Mucosa of stomach (tissue), 1 donor: Measurements from ENCODE around the gene LRRC8B.

Experiments
- H3K27me3 ChIP-seq: one replicate; pipeline ENCODE4 v1.7.0; 2013; ENCODE audit warnings: mild to moderate bottlenecking, low read length; ENCODE audit not compliant: control insufficient read depth, insufficient read depth
- H3K36me3 ChIP-seq: one replicate; pipeline ENCODE4 v1.7.0; 2013; ENCODE audit warnings: low read length; ENCODE audit not compliant: control insufficient read depth, insufficient read depth
- H3K4me1 ChIP-seq: one replicate; pipeline ENCODE4 v1.7.0; 2013; ENCODE audit warnings: mild to moderate bottlenecking, low read length; ENCODE audit not compliant: control insufficient read depth, insufficient read depth
- H3K4me3 ChIP-seq: one replicate; pipeline ENCODE4 v1.7.0; 2013; ENCODE audit warnings: low read length
- H3K9ac ChIP-seq: one replicate; pipeline ENCODE4 v1.7.0; 2013; ENCODE audit warnings: mild to moderate bottlenecking, low read length, moderate library complexity
- H3K9me3 ChIP-seq: one replicate; pipeline ENCODE4 v1.7.0; 2013; ENCODE audit warnings: mild to moderate bottlenecking, low read length, moderate library complexity; ENCODE audit not compliant: control insufficient read depth
- donor health status: Pancreatic carcinoma.

The LRRC8B gene

DNA sequence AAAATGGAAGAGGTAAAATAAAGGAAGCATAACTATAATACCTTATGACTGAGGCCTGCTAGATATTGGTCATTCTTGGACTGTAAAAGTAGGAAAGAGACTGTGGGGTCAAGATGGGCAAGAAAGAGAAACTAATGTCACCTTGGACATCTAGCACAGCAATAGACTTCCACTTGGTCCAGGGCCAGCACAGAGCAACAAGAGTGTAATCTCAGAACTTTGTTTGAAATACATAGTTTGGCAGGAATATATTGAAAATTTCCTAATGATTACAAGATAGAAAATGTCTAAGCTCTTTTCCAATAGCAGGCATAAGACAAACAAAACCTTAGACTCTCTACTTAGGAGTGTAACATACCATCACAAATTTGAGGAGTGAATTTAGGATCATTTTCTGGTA, 112.9 kb downstream of the LRRC8B start:
- H3K9ac ChIP-seq = no peak overlapping the region
- H3K9me3 ChIP-seq = no peaks in the 10 kb centered on the region
- H3K36me3 ChIP-seq = no peaks in the 10 kb centered on the region
- peaks cover 12% of the 10 kb centered on the region for H3K27me3 ChIP-seq
- H3K4me1 ChIP-seq = peaks cover 1% of the 10 kb centered on the region
- H3K4me3 ChIP-seq = no peak overlapping the region

DNA sequence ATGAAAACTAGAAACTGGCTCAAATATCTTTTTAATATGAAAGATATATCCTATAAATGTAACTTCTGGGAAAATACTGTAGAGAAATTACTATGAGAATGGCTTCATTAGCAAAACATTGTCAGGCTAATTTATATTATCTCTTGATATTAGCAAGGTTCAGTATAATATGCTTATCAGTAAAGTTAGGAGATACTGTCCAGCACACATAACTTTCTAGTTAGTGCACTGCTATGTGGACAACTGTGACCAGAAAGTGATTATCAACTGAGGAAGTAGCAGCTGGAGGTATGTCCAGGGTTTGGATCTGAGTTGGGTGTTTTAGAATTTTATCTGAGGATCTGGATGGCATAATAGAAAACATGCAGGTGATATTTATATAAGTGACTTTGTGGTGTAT, 115.8 kb downstream of the LRRC8B start:
- Histone ChIP-seq H3K9ac (no peak overlapping the region), H3K4me1 (no peaks in the 10 kb centered on the region), H3K36me3 (no peaks in the 10 kb centered on the region), H3K4me3 (no peak overlapping the region), H3K27me3 (no peaks in the 10 kb centered on the region), H3K9me3 (no peaks in the 10 kb centered on the region)

DNA sequence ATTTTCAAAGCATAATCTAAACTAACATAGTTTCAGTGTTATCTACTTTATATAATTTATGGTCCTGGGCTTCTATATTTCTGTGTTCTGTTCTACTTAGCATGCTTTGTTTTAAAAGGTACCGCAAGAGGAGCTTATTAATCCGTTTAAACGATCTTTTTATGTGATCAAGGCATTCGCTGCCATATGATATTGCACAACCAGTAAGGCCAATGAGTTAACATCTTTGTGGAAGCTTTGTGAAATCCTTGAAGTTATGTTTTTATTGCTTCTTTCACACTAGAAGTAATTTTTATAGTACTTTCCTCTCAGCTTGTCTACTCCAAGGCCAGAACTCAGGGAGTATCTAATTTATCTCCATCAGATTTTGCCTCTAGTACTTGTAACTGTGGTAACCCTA, 117.2 kb downstream of the LRRC8B start:
- Histone ChIP-seq H3K4me3 (no peak overlapping the region), H3K9me3 (no peaks in the 10 kb centered on the region), H3K27me3 (no peaks in the 10 kb centered on the region), H3K9ac (no peak overlapping the region), H3K36me3 (no peaks in the 10 kb centered on the region), H3K4me1 (no peaks in the 10 kb centered on the region)

DNA sequence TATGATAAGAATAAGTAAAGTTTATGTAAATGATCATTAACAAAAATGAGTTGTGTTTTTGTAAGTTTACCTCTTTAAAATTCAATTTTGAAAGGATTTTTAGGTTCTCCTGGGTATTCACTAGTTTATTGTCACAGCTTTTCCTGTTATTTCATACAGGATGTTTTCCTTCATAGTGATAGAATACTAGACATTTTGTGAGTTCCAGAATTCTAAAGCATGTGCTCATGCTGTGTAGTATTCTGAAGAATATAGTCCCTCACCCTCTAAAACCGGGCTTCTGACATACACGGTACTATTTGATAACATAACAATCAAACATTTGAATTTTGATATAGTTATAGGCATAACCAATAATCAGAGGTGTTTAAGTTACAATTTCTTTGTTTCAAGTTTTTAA, 118.9 kb downstream of the LRRC8B start:
- H3K27me3 ChIP-seq = no peaks in the 10 kb centered on the region
- no peak overlapping the region for H3K4me3 ChIP-seq
- no peaks in the 10 kb centered on the region for H3K36me3 ChIP-seq
- H3K9me3 ChIP-seq = no peaks in the 10 kb centered on the region
- H3K4me1 ChIP-seq = no peaks in the 10 kb centered on the region
- no peak overlapping the region for H3K9ac ChIP-seq

DNA sequence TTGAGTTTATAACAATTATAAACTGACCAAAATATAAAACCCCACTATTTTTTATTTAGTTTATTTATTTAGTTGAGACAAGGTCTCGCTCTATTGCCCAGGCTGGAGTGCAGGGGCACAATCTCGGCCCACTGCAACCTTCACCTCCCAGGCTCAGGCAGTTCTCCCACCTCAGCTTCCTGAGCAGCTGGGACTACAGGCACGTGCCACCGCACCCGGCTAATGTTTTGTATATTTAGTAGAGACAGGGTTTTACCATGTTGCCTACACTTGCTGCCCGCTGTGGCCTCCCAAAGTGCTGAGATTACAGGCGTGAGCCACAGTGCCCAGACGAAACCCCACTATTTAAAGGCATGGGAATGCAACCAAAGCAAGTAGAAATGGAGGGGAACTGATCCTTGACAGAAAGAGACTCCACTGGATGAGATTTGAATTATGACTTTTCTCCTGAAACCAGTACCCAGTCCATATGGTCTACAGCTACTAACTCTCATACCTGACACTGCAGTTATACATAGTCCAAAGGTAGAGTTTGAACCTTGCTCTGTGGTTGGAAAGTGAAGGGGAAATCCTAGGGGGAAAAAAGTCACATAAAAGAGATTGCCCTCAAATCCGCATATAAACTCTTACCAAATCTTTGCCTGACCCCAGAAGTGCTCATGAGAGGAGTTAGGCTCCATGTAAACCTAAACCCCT, 119.6 kb downstream of the LRRC8B start:
- no peak overlapping the region for H3K9ac ChIP-seq
- no peaks in the 10 kb centered on the region for H3K4me1 ChIP-seq
- no peak overlapping the region for H3K4me3 ChIP-seq
- no peaks in the 10 kb centered on the region for H3K36me3 ChIP-seq
- no peaks in the 10 kb centered on the region for H3K27me3 ChIP-seq
- H3K9me3 ChIP-seq = no peaks in the 10 kb centered on the region

DNA sequence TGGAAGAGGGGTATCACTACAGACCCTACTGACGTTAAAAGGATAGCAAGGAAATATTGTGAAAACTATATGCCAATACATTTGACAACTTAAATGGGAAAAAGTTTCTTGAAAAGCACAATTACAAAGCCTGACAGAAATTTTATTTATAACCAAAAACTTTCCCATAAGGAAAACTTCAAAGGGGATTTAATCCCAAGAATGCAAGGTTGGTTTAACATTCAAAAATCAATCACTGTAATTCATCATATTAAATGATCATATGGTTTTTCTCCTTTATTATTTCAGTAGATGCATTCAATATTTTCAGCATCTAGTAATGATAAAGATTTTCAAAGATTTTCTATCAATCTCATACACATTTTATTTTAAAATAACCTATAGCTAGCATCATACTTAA, 121.6 kb downstream of the LRRC8B start:
- no peaks in the 10 kb centered on the region for H3K27me3 ChIP-seq
- H3K9me3 ChIP-seq = no peaks in the 10 kb centered on the region
- no peaks in the 10 kb centered on the region for H3K36me3 ChIP-seq
- H3K4me3 ChIP-seq = no peak overlapping the region
- no peaks in the 10 kb centered on the region for H3K4me1 ChIP-seq
- H3K9ac ChIP-seq = no peak overlapping the region
